ENCODE data around the gene TM2D3. TPM values are rescaled to one million over a fixed set of nuclear protein-coding genes. Genes with fewer than 3 reads are reported as not detected.

The TM2D3 gene
- total and polyA plus RNA-seq, 10 of the 15 experiments (the other 5 are each of a cell fraction or from before 2014, with no cell fraction given) = 28.3 to 84.5 (median 45.0) TPM

GRCh38 chr15:101652098-101652785 lies at the start of gene TM2D3 (continued):
- TF ChIP-seq RB1 (IDR thresholded peaks at IDR 0.05; ENCODE audit: borderline replicate concordance) = peak; percentile 68; the same call in 1 of the 2 replicates
- no peak for TF ChIP-seq CEBPB (IDR thresholded peaks at IDR 0.05; ENCODE audit: borderline replicate concordance in 1 of 2, low read depth in 2 of 2, low read length in 2 of 2)
- no peak for TF ChIP-seq REST (IDR thresholded peaks at IDR 0.05; ENCODE audit: low read depth, low read length)
- no peak for TF ChIP-seq SIX5 (IDR thresholded peaks at IDR 0.05; ENCODE audit: low read depth, low read length, severe bottlenecking)
- no peak for TF ChIP-seq KAT2A (conservative IDR thresholded peaks at IDR 0.05; ENCODE audit: control insufficient read depth, low read depth, low read length)
- peak; percentile 77; the same call in 1 of the 2 replicates for TF ChIP-seq ZNF207 (IDR thresholded peaks at IDR 0.05; ENCODE audit: borderline replicate concordance)
- no peak for TF ChIP-seq PAX8 (IDR thresholded peaks at IDR 0.05)
- TF ChIP-seq MYB (IDR thresholded peaks at IDR 0.05; ENCODE audit: borderline replicate concordance, low read depth, low read length) = no peak
- no peak for TF ChIP-seq SMAD1 (IDR thresholded peaks at IDR 0.05; ENCODE audit: low read depth, partially characterized antibody)
- TF ChIP-seq YBX1 (IDR thresholded peaks at IDR 0.05) = no peak
- TF ChIP-seq BCL3 (IDR thresholded peaks at IDR 0.05; ENCODE audit: borderline replicate concordance, insufficient read depth, low read depth, low read length, poor library complexity, severe bottlenecking) = no peak
- no peak for TF ChIP-seq HSF1 (IDR thresholded peaks at IDR 0.05; ENCODE audit: low read depth, low read length)
- 0 out of 2 replicates have a peak, but pooled peaks have one; percentile 91 for TF ChIP-seq GATAD2B (conservative IDR thresholded peaks at IDR 0.05; ENCODE audit: low read depth)
- peak; percentile 83 for TF ChIP-seq LARP7 (IDR thresholded peaks at IDR 0.05)
- no peak for TF ChIP-seq NFYB (IDR thresholded peaks at IDR 0.05; ENCODE audit: insufficient read depth, low read depth, low read length)
- TF ChIP-seq NR2C1 (IDR thresholded peaks at IDR 0.05) = peak; percentile 94
- peak in 1 of 2 experiments; percentile 27; a peak in 2 of 4 replicates for TF ChIP-seq EP300 (IDR thresholded peaks at IDR 0.05; ENCODE audit: borderline replicate concordance in 1 of 2, control insufficient read depth in 1 of 2, low read depth in 2 of 2, low read length in 2 of 2)
- TF ChIP-seq BMI1 (IDR thresholded peaks at IDR 0.05; ENCODE audit: borderline replicate concordance) = no peak
- TF ChIP-seq, protein P1, sequence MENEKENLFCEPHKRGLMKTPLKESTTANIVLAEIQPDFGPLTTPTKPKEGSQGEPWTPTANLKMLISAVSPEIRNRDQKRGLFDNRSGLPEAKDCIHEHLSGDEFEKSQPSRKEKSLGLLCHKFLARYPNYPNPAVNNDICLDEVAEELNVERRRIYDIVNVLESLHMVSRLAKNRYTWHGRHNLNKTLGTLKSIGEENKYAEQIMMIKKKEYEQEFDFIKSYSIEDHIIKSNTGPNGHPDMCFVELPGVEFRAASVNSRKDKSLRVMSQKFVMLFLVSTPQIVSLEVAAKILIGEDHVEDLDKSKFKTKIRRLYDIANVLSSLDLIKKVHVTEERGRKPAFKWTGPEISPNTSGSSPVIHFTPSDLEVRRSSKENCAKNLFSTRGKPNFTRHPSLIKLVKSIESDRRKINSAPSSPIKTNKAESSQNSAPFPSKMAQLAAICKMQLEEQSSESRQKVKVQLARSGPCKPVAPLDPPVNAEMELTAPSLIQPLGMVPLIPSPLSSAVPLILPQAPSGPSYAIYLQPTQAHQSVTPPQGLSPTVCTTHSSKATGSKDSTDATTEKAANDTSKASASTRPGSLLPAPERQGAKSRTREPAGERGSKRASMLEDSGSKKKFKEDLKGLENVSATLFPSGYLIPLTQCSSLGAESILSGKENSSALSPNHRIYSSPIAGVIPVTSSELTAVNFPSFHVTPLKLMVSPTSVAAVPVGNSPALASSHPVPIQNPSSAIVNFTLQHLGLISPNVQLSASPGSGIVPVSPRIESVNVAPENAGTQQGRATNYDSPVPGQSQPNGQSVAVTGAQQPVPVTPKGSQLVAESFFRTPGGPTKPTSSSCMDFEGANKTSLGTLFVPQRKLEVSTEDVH (IDR thresholded peaks at IDR 0.05; ENCODE audit: low read depth, partially characterized antibody) = no peak
